Naive thymus-derived CD8-positive, alpha-beta T cell (primary cell): ENCODE measurements around the gene CPPED1. TPM values are rescaled to one million over a fixed set of nuclear protein-coding genes. Genes with fewer than 3 reads are reported as not detected.

Source experiments
- ATAC-seq, 2 donors: fragments of 150-1000 bp; cut with Tn5 transposase in 1 of 2; sonication (Bioruptor Pico), chemical (Tn5 transposase) in 1 of 2; 1 replicate in 1 of 2; 2 replicates in 1 of 2; pipeline ENCODE4 v1.10.0; 2021; ENCODE audit warnings: mild to moderate bottlenecking in 2 of 2, moderate library complexity in 2 of 2
- POLR2A ChIA-PET: fragments of 350-600 bp; sonication (Branson Sonifier 250); formaldehyde crosslinking; loops from one replicate; lab custom pipeline; 2021; ENCODE audit warnings: antibody characterized with exemption; lab: Charles Lee
- DNase-seq, 10 donors: peaks; one replicate each; pipeline versions ENCODE4 v3.0.0 to v3.0.0-alpha.2; 2020 to 2022
- H3K27ac Mint-ChIP-seq, 10 donors: one replicate each; pipeline ENCODE4 v1.8.0; 2020 to 2022; ENCODE audit warnings: mild to moderate bottlenecking in 10 of 10, mixed read lengths in 10 of 10, moderate library complexity in 4 of 10, inconsistent platforms in 1 of 10
- H3K27me3 Mint-ChIP-seq, 5 donors: one replicate each; pipeline ENCODE4 v1.8.0; 2021 to 2022; ENCODE audit warnings: mixed read lengths in 5 of 5
- H3K36me3 Mint-ChIP-seq, 3 donors: one replicate each; pipeline ENCODE4 v1.8.0; 2020 to 2022; ENCODE audit warnings: mixed read lengths in 3 of 3, mild to moderate bottlenecking in 2 of 3, inconsistent platforms in 1 of 3
- H3K4me1 Mint-ChIP-seq, 4 donors: one replicate each; pipeline ENCODE4 v1.8.0; 2021 to 2022; ENCODE audit warnings: mixed read lengths in 4 of 4
- H3K4me3 Mint-ChIP-seq, 10 donors: one replicate each; pipeline ENCODE4 v1.8.0; 2020 to 2022; ENCODE audit warnings: mild to moderate bottlenecking in 10 of 10, mixed read lengths in 10 of 10, moderate library complexity in 6 of 10, inconsistent platforms in 1 of 10
- H3K9me3 Mint-ChIP-seq, 9 donors: one replicate each; pipeline ENCODE4 v1.8.0; 2020 to 2022; ENCODE audit warnings: mixed read lengths in 9 of 9, mild to moderate bottlenecking in 3 of 9, inconsistent platforms in 1 of 9, moderate library complexity in 1 of 9
- polyA plus RNA-seq, 3 donors: library from polyadenylated mRNA; unstranded; fragments of 300-500 nt; fragmentation: Illumina TruSeq; gene quantifications; one replicate each; pipeline ENCODE4 v1.2.3, GENCODE V29; 2021
- total RNA-seq, 8 experiments: library from RNA in 2 of 8; stranded (reverse) in 2 of 8; gene quantifications; one replicate each; pipeline ENCODE4 v1.2.3 and lab custom pipeline; 2021 to 2026

CPPED1 gene, protein sequence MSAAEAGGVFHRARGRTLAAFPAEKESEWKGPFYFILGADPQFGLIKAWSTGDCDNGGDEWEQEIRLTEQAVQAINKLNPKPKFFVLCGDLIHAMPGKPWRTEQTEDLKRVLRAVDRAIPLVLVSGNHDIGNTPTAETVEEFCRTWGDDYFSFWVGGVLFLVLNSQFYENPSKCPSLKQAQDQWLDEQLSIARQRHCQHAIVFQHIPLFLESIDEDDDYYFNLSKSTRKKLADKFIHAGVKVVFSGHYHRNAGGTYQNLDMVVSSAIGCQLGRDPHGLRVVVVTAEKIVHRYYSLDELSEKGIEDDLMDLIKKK
- total RNA-seq (1 to 10 TPM; 1.8 to 3.3 TPM), polyA plus RNA-seq (1 to 10 TPM; 3.2 to 6.4 (median 5.0) TPM), total RNA-seq (lab: John Stamatoyannopoulos, UW) (2.5 to 9.0 (median 5.6) reads per million in 6 experiments)

DNA sequence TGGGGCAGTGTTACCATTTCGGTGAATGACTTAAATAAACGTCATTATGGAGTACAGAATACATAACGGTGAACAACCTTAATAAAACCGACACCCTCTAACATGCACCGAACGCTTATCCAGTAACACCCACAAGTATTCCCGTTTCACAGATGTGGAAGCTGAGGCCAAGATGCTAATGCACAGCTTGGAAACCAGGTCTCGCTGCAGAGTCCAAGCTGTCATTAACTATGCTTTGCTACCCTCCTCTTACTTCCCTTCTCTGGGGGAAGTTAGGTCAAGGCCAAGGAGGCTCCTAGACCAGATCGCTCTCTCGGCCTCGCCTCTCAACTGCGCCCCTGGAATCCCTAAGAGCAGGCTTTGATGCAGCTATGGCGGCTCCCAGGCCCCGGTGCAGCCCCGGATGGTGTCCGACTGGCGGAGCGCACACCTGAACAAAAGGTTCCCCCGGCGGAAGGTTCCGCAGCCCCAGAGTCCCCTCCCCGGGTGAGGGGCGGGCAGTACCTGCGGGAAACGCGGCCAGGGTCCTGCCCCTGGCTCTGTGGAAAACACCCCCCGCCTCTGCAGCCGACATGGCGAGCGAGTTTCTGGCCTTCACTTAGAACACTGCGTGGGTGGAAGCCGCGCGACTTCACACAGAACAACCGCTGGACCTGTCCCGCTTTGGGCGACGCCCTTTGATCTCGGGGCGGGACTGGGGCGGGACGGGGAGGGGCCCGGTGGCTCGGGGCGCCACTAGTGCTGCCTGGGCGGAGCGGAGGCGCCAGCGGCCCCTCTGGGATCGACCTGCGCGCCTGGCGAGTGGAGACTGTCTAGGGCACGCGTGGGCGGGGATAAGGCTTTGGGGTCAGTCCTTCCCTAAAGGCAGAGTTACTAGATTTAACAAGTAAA, at the start of gene CPPED1:
Gene CPPED1, minus strand, starts transcription at position 685 of the 891 bp plus-strand sequence. Its CDS starts 111 bp downstream, at position 574.
- peak within 1 kb of the TSS; percentile 82 to 96 (median 94) for H3K27ac Mint-ChIP-seq
- H3K4me3 Mint-ChIP-seq = peak within 1 kb of the TSS; percentile 80 to 93 (median 90)
- DNase-seq = peak; percentile 79 to 97 (median 88)
- H3K36me3 Mint-ChIP-seq = peaks cover 0 to 4% (median 3%) of the 10 kb centered on the region in 3 donors
- H3K4me1 Mint-ChIP-seq = peaks cover 14 to 38% (median 19%) of the 10 kb centered on the region in 4 donors
- H3K9me3 Mint-ChIP-seq = peaks cover 0 to 2% (median 0%) of the 10 kb centered on the region in 9 donors
- peak; percentile 92 to 94 for ATAC-seq
- POLR2A ChIA-PET = interaction anchor here (0.8 to 0.9 kb wide), 2 partner anchors 14 to 1116 kb away, joined by 3 read pairs; partner anchors contain the start of gene ERCC4
- H3K27me3 Mint-ChIP-seq = peaks cover 0 to 7% (median 0%) of the 10 kb centered on the region in 5 donors

- no peak for DNase-seq
- POLR2A ChIA-PET = no interaction called here
- Mint-ChIP-seq H3K27ac (no peak overlapping the region), H3K9me3 (no peaks in the 10 kb centered on the region), H3K27me3 (peaks cover 0 to 33% (median 7%) of the 10 kb centered on the region in 5 donors), H3K4me3 (no peak overlapping the region), H3K4me1 (no peaks in the 10 kb centered on the region), H3K36me3 (no peaks in the 10 kb centered on the region)
- no peak for ATAC-seq
These were observed 46.5 kb upstream of the CPPED1 start for GRCh38 chr16:12850186-12850585.

GRCh38 chr16:12846592-12846991, 42.9 kb upstream of the CPPED1 start:
- no peak for DNase-seq
- POLR2A ChIA-PET = no interaction called here
- Mint-ChIP-seq H3K27me3 (peaks cover 0 to 36% (median 9%) of the 10 kb centered on the region in 5 donors), H3K27ac (no peak overlapping the region), H3K9me3 (no peaks in the 10 kb centered on the region), H3K36me3 (no peaks in the 10 kb centered on the region), H3K4me3 (no peak overlapping the region), H3K4me1 (no peaks in the 10 kb centered on the region)
- ATAC-seq = no peak

DNA sequence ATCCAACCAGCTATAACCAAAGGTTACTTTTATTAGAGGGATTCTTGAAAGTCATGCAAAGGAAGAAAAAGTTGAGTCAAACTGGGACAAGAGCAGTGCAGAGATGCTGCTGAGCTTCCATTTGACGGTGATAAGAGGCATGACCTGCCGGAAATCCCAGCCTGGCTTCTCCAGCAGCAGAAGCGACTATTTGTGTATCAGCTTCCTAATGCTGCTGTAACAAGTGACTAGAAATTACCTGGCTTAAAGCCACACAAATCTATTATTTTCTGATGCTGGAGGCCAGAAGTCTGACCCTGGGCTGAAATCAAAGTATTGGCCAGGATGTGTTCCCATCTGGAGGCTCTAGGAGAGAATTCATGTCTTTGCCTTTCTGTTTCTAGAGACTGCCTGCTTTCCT, 41.6 kb upstream of the CPPED1 start:
- POLR2A ChIA-PET = interaction anchor here (0.7 kb wide), 1 partner anchor 699 kb away, joined by 3 read pairs; no protein-coding TSS in a partner anchor
- ATAC-seq (no peak), DNase-seq (no peak)
- Mint-ChIP-seq H3K27me3 (peaks cover 0 to 40% (median 9%) of the 10 kb centered on the region in 5 donors), H3K9me3 (peaks cover 0 to 8% (median 0%) of the 10 kb centered on the region in 9 donors), H3K36me3 (peaks cover 0 to 1% (median 0%) of the 10 kb centered on the region in 3 donors), H3K27ac (no peak overlapping the region), H3K4me1 (no peaks in the 10 kb centered on the region), H3K4me3 (no peak overlapping the region)

DNA sequence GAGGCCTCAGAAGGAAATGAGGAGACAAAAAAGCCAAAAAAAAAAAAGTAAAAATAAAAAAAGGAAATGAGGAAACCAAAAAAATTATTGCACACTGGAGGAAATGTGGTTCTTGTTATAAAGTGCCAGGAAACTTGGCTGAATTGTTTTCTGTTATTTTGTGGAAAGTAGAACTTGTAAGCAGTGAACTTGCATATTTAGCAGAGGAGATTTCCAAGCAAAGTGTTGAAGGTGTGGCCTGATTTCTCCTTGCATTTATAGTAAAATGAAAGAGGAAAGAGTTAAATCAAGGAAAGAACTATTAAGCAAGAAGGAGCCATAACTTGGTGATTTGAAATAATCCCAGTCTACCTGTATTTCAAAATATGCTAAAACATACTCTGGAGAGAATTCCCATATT, 34.1 kb upstream of the CPPED1 start:
- H3K36me3 Mint-ChIP-seq = peaks cover 0 to 12% (median 0%) of the 10 kb centered on the region in 3 donors
- H3K4me1 Mint-ChIP-seq = peaks cover 2 to 9% (median 3%) of the 10 kb centered on the region in 4 donors
- no peak for ATAC-seq
- DNase-seq = no peak
- H3K9me3 Mint-ChIP-seq = peaks cover 0 to 44% (median 8%) of the 10 kb centered on the region in 9 donors
- no peak overlapping the region for H3K4me3 Mint-ChIP-seq
- no peak overlapping the region for H3K27ac Mint-ChIP-seq
- POLR2A ChIA-PET = no interaction called here
- peaks cover 0 to 44% (median 12%) of the 10 kb centered on the region in 5 donors for H3K27me3 Mint-ChIP-seq

- POLR2A ChIA-PET = no interaction called here
- DNase-seq (no peak), ATAC-seq (no peak)
- no peak overlapping the region for H3K4me3 Mint-ChIP-seq
- H3K9me3 Mint-ChIP-seq = peaks cover 0 to 44% (median 8%) of the 10 kb centered on the region in 9 donors
- no peak overlapping the region for H3K27ac Mint-ChIP-seq
- peaks cover 2 to 9% (median 3%) of the 10 kb centered on the region in 4 donors for H3K4me1 Mint-ChIP-seq
- H3K27me3 Mint-ChIP-seq = peaks cover 0 to 44% (median 15%) of the 10 kb centered on the region in 5 donors
- peaks cover 0 to 12% (median 0%) of the 10 kb centered on the region in 3 donors for H3K36me3 Mint-ChIP-seq
These were observed 33.6 kb upstream of the CPPED1 start for GRCh38 chr16:12837291-12837690.

GRCh38 chr16:12833926-12834325, 30.2 kb upstream of the CPPED1 start:
- no peak overlapping the region for H3K27ac Mint-ChIP-seq
- H3K4me3 Mint-ChIP-seq = no peak overlapping the region
- DNase-seq (no peak), ATAC-seq (no peak)
- POLR2A ChIA-PET = no interaction called here
- peaks cover 4 to 38% (median 21%) of the 10 kb centered on the region in 5 donors for H3K27me3 Mint-ChIP-seq
- peaks cover 0 to 27% (median 7%) of the 10 kb centered on the region in 9 donors for H3K9me3 Mint-ChIP-seq
- peaks cover 2 to 9% (median 3%) of the 10 kb centered on the region in 4 donors for H3K4me1 Mint-ChIP-seq
- H3K36me3 Mint-ChIP-seq = peaks cover 0 to 6% (median 0%) of the 10 kb centered on the region in 3 donors

DNA sequence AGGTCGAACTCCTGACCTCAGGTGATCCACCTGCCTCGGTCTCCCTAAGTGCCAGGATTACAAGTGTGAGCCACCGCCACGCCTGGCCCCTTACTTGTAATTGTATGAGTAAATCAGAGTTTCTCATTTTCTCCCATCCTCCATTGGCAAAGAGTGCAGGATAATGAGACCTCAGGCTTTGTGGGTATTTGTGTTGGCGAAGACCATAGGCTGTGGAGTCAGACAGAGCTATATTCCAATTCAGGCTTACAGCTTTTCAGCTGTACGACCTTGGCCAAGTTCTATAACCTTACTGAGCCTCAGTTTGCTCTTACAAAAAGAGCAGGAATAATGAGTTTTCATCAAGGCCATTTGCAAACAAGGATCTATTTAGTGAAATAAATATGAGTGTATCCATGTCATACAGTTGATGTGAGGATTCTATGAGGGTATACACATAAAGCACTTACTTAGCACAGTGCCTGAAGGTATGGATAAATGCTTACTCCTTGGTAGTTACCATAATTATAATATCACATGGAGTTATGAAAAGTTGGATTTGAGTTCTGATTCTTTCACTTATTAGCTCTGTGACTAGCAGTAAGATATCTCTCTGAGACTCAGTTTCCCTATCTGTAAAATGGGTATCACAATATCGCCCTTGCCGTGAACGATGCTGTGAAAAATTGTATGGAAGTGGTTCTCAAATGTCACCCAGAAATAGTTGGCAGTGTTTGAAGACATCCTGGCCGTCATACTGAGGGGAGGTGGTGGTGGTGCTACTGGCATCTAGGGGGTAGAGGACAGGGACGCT, 25.6 kb upstream of the CPPED1 start:
- DNase-seq = no peak
- Mint-ChIP-seq H3K27ac (peak overlapping the region in 1 of 10 donors; percentile 88), H3K4me1 (no peaks in the 10 kb centered on the region), H3K36me3 (no peaks in the 10 kb centered on the region), H3K9me3 (no peaks in the 10 kb centered on the region), H3K27me3 (peaks cover 4 to 30% (median 13%) of the 10 kb centered on the region in 5 donors), H3K4me3 (no peak overlapping the region)
- ATAC-seq = no peak
- POLR2A ChIA-PET = no interaction called here

DNA sequence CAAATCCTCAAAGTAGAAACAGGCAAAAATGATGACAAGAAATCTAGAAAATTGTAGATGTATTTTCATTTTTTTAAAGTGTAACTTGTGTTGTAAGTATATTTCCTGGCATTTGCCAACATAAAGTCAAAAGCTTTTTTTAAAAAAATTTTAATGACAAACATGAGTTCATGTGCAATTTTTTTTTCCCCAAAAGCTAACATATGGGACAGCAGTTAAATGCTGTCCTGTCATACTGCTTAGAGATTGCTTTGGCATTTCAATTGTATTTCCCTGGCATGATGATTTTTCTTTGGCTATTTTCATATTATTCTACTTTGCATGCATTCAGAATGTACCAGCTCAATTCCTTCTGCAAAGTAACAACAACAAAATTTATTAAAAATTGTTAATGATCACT, 24.5 kb upstream of the CPPED1 start:
- Mint-ChIP-seq H3K9me3 (no peaks in the 10 kb centered on the region), H3K27ac (no peak overlapping the region), H3K36me3 (no peaks in the 10 kb centered on the region), H3K4me3 (no peak overlapping the region), H3K27me3 (peaks cover 4 to 22% (median 12%) of the 10 kb centered on the region in 5 donors), H3K4me1 (no peaks in the 10 kb centered on the region)
- ATAC-seq (no peak), DNase-seq (no peak)
- POLR2A ChIA-PET = no interaction called here

DNA sequence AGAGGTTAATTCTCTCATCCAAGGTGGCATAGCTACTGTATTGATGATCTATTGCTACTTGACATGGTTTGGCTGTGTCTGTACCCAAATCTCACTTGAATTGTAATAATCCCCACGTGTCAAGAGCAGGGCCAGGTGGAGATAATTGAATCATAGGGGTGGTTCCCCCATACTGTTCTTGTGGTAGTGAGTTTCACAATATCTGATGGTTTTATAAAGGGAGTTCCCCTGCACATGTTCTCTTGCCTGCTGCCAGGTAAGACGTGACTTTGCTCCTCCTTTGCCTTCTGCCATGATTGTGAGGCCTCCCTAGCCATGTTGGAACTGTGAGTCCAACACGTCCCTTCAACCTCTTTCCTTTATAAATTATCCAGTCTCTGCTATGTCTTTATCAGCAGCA, 22.9 kb upstream of the CPPED1 start:
- no peak overlapping the region for H3K4me3 Mint-ChIP-seq
- no peak overlapping the region for H3K27ac Mint-ChIP-seq
- H3K9me3 Mint-ChIP-seq = no peaks in the 10 kb centered on the region
- DNase-seq (no peak), ATAC-seq (no peak)
- no peaks in the 10 kb centered on the region for H3K4me1 Mint-ChIP-seq
- H3K27me3 Mint-ChIP-seq = peaks cover 7 to 14% (median 8%) of the 10 kb centered on the region in 5 donors
- no peaks in the 10 kb centered on the region for H3K36me3 Mint-ChIP-seq
- POLR2A ChIA-PET = no interaction called here

- Mint-ChIP-seq H3K4me3 (no peak overlapping the region), H3K27me3 (peaks cover 0 to 4% (median 1%) of the 10 kb centered on the region in 5 donors), H3K36me3 (peaks cover 0 to 3% (median 0%) of the 10 kb centered on the region in 3 donors), H3K4me1 (peaks cover 0 to 5% (median 3%) of the 10 kb centered on the region in 4 donors), H3K27ac (peak overlapping the region in 3 of 10 donors; percentile 4 to 78 (median 13)), H3K9me3 (no peaks in the 10 kb centered on the region)
- POLR2A ChIA-PET = no interaction called here
- DNase-seq (peak; percentile 42 to 81 (median 69)), ATAC-seq (peak; percentile 62 to 70)
These were observed 15.7 kb upstream of the CPPED1 start for GRCh38 chr16:12819126-12820117.
